Measurements from ENCODE around the gene FCHO2.

Gene FCHO2

DNA sequence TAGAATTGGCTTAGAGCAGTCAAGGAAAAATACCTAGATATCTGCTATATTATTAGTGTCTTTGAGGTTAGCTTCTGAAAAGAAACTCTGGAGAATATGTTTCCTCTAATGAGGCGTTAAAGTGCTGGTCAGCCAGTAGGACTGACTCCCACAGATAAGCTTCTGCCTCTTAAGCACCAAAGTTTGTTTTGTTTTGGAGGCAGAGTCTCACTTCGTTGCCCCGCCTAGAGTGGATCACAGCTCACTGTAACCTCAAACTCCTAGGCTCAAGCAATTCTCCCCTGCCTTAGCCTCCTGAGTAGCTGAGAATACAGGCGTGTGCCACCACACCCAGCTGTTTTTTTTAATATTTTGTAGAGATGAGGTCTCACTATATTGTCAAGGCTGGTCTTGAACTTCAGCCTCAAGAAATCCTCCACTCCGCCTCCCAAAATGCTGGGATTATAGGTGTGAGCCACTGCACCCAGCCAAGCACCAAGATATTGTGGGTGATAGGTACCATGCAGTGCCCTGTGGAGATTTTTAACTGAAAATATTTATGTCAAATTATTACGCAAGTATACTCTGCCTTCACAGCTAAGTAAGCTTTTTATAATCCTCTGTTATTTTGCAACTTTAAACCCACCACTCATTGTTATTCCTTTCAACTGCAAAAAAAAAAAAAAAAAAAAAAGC lies 139.9 kb downstream of the FCHO2 start:
- DNase-seq (ENCODE audit: low read depth, low spot score), result no peak
- TF ChIP-seq ZNF274 (IDR thresholded peaks at IDR 0.05; ENCODE audit: low read depth, low read length) (no peak), SUZ12 (IDR thresholded peaks at IDR 0.05; ENCODE audit: extremely low read depth, insufficient read depth, insufficient read length) (no peak), YY1 (IDR thresholded peaks at IDR 0.05; ENCODE audit: insufficient read depth, insufficient read length) (no peak)
- H3K27me3 ChIP-seq (ENCODE audit: insufficient read depth, insufficient read length), result no peaks in the 10 kb centered on the region
- no peak overlapping the region for H3K9ac ChIP-seq (ENCODE audit: insufficient read length, low read depth)
- H3K4me3 ChIP-seq (ENCODE audit: insufficient read length, low read depth), result no peak overlapping the region
- no peaks in the 10 kb centered on the region for H3K4me1 ChIP-seq (ENCODE audit: insufficient read depth, insufficient read length)
- 0 out of 2 replicates have a peak, but pooled peaks cover 6% of the 10 kb centered on the region for H3K9me3 ChIP-seq (ENCODE audit: insufficient read depth, low read length)
- no peaks in the 10 kb centered on the region for H3K36me3 ChIP-seq (ENCODE audit: insufficient read depth, insufficient read length, low read length)

DNA sequence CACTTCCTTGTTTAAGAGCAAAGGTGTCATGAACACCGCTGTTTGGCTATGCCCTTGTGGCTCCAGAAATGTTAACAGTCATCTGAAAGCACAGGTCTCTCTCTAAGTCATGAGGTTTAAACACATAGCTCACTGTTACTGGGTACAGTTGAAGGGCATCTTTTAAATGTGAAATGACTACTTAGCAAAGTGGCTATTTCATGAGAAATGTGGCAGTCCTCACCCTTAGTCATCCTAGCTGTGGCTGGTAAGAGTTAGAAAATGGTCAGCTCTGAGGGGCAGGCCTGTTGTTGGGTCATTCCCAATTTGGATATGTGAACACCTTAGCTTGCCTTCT lies 140.4 kb downstream of the FCHO2 start:
- DNase-seq (ENCODE audit: low read depth, low spot score), result no peak
- H3K9ac ChIP-seq (ENCODE audit: insufficient read length, low read depth), result no peak overlapping the region
- TF ChIP-seq YY1 (IDR thresholded peaks at IDR 0.05; ENCODE audit: insufficient read depth, insufficient read length), result no peak
- no peak for TF ChIP-seq ZNF274 (IDR thresholded peaks at IDR 0.05; ENCODE audit: low read depth, low read length)
- no peak for TF ChIP-seq SUZ12 (IDR thresholded peaks at IDR 0.05; ENCODE audit: extremely low read depth, insufficient read depth, insufficient read length)
- H3K9me3 ChIP-seq (ENCODE audit: insufficient read depth, low read length), result 0 out of 2 replicates have a peak, but pooled peaks cover 6% of the 10 kb centered on the region
- no peaks in the 10 kb centered on the region for H3K4me1 ChIP-seq (ENCODE audit: insufficient read depth, insufficient read length)
- no peak overlapping the region for H3K4me3 ChIP-seq (ENCODE audit: insufficient read length, low read depth)
- H3K36me3 ChIP-seq (ENCODE audit: insufficient read depth, insufficient read length, low read length), result no peaks in the 10 kb centered on the region
- no peaks in the 10 kb centered on the region for H3K27me3 ChIP-seq (ENCODE audit: insufficient read depth, insufficient read length)

DNA sequence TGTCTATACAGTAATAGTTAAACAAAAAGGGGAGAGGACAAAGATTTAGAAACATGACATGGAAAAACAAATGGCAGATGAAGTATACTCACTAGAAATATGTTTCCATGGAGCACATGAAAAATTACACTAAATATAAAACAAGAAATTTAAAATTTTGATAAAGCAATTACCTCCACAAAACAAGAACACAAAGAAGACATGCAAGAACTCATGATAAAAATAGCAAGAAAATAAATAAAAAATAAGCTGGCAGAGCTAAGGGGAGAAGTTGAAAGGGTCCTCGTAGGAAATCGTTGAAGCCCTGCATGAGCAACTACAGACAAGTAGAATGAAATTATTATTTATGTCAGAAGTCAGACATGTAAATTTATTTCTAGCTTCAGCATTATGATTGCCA lies 141.9 kb downstream of the FCHO2 start:
- no peak overlapping the region for H3K4me3 ChIP-seq (ENCODE audit: insufficient read length, low read depth)
- no peaks in the 10 kb centered on the region for H3K4me1 ChIP-seq (ENCODE audit: insufficient read depth, insufficient read length)
- H3K9me3 ChIP-seq (ENCODE audit: insufficient read depth, low read length), result 0 out of 2 replicates have a peak, but pooled peaks cover 6% of the 10 kb centered on the region
- DNase-seq (ENCODE audit: low read depth, low spot score), result no peak
- H3K9ac ChIP-seq (ENCODE audit: insufficient read length, low read depth), result no peak overlapping the region
- H3K36me3 ChIP-seq (ENCODE audit: insufficient read depth, insufficient read length, low read length), result no peaks in the 10 kb centered on the region
- TF ChIP-seq YY1 (IDR thresholded peaks at IDR 0.05; ENCODE audit: insufficient read depth, insufficient read length) (no peak), SUZ12 (IDR thresholded peaks at IDR 0.05; ENCODE audit: extremely low read depth, insufficient read depth, insufficient read length) (no peak), ZNF274 (IDR thresholded peaks at IDR 0.05; ENCODE audit: low read depth, low read length) (no peak)
- H3K27me3 ChIP-seq (ENCODE audit: insufficient read depth, insufficient read length), result no peaks in the 10 kb centered on the region

DNA sequence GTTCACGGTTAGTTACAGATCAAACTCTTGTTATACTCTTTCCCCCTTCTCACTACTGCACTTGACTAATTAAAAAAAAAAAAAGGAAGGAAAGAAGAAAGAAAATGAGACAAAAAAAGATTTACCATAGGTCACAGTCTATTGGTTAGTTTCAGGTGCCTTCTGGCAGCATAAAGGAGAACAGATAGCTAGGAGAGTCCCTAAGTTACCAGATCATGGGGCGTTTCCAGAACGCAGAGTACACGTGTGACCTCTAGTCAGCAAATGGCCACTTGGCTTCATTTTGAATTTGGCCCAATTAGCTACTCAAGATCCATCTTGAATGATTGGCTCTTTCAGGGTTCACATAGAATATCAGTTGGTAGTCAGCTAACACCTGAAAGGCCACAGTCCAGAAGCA lies 144.3 kb downstream of the FCHO2 start:
- TF ChIP-seq YY1 (IDR thresholded peaks at IDR 0.05; ENCODE audit: insufficient read depth, insufficient read length) (no peak), ZNF274 (IDR thresholded peaks at IDR 0.05; ENCODE audit: low read depth, low read length) (no peak), SUZ12 (IDR thresholded peaks at IDR 0.05; ENCODE audit: extremely low read depth, insufficient read depth, insufficient read length) (no peak)
- no peaks in the 10 kb centered on the region for H3K4me1 ChIP-seq (ENCODE audit: insufficient read depth, insufficient read length)
- no peaks in the 10 kb centered on the region for H3K36me3 ChIP-seq (ENCODE audit: insufficient read depth, insufficient read length, low read length)
- no peak overlapping the region for H3K9ac ChIP-seq (ENCODE audit: insufficient read length, low read depth)
- H3K9me3 ChIP-seq (ENCODE audit: insufficient read depth, low read length), result 0 out of 2 replicates have a peak, but pooled peaks cover 6% of the 10 kb centered on the region
- DNase-seq (ENCODE audit: low read depth, low spot score), result no peak
- H3K4me3 ChIP-seq (ENCODE audit: insufficient read length, low read depth), result no peak overlapping the region
- H3K27me3 ChIP-seq (ENCODE audit: insufficient read depth, insufficient read length), result no peaks in the 10 kb centered on the region

DNA sequence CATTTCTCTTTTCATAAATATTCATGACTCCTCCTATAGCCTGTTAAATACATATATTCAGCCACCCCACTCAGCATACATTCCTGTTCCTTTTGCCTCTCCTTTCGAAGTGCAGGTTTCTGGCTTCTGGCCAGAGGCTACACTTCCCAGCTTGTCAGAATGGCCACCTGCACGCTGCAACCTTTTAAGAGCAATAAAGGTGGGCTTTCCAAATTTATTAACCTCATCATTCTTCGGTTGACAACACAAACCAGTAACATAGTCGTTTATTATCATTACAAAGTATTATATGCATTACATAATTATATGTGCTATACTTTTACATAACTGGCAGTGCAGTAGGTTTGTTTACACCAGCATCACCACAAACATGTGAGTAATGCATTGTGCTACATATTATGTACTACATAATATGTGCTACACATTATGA lies 148.0 kb downstream of the FCHO2 start:
- no peaks in the 10 kb centered on the region for H3K9me3 ChIP-seq (ENCODE audit: insufficient read depth, low read length)
- H3K36me3 ChIP-seq (ENCODE audit: insufficient read depth, insufficient read length, low read length), result no peaks in the 10 kb centered on the region
- H3K4me3 ChIP-seq (ENCODE audit: insufficient read length, low read depth), result no peak overlapping the region
- no peak for DNase-seq (ENCODE audit: low read depth, low spot score)
- no peaks in the 10 kb centered on the region for H3K4me1 ChIP-seq (ENCODE audit: insufficient read depth, insufficient read length)
- H3K9ac ChIP-seq (ENCODE audit: insufficient read length, low read depth), result no peak overlapping the region
- TF ChIP-seq SUZ12 (IDR thresholded peaks at IDR 0.05; ENCODE audit: extremely low read depth, insufficient read depth, insufficient read length), result no peak
- TF ChIP-seq ZNF274 (IDR thresholded peaks at IDR 0.05; ENCODE audit: low read depth, low read length), result no peak
- no peak for TF ChIP-seq YY1 (IDR thresholded peaks at IDR 0.05; ENCODE audit: insufficient read depth, insufficient read length)
- no peaks in the 10 kb centered on the region for H3K27me3 ChIP-seq (ENCODE audit: insufficient read depth, insufficient read length)

DNA sequence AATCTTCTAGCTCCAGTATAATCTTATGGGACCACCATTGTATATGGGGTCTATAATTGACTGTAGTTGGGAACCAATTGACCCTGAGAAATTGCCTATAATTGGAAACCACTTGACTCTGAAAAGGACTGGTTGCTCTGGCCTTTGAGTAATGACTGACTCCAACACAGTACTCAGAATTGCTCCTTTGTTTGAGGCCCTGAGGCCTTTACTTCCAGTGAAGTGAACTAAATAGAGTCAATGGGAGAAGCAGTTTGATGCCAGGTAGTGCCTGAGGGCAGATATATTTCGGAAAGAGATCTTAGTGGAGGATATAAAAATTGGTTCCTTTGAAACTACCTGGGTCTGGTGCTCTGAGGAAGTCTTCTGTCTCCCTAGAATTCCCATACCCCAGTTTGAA lies 148.5 kb downstream of the FCHO2 start:
- Histone ChIP-seq H3K9ac (ENCODE audit: insufficient read length, low read depth) (no peak overlapping the region), H3K4me1 (ENCODE audit: insufficient read depth, insufficient read length) (no peaks in the 10 kb centered on the region), H3K27me3 (ENCODE audit: insufficient read depth, insufficient read length) (no peaks in the 10 kb centered on the region), H3K36me3 (ENCODE audit: insufficient read depth, insufficient read length, low read length) (no peaks in the 10 kb centered on the region), H3K4me3 (ENCODE audit: insufficient read length, low read depth) (no peak overlapping the region), H3K9me3 (ENCODE audit: insufficient read depth, low read length) (no peaks in the 10 kb centered on the region)
- no peak for TF ChIP-seq ZNF274 (IDR thresholded peaks at IDR 0.05; ENCODE audit: low read depth, low read length)
- no peak for DNase-seq (ENCODE audit: low read depth, low spot score)

DNA sequence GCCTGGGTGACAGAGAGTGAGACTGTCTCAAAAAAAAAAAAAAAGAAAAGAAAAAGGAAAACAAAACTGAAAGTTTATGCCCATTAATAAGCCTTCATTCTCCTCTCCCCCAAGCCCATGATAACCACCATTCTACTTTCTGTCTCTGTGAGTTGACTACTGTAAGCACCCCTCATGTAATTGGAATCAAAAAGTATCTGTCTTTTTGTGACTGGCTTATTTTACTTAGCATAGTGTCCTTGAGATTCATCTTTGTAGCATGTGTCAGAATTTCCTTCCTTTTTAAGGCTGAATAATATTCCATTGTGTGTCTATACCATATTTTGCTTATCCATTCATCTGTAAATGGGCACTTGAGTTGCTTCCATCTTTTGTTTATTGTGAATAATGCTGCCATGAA lies 150.5 kb downstream of the FCHO2 start:
- no peaks in the 10 kb centered on the region for H3K36me3 ChIP-seq (ENCODE audit: insufficient read depth, insufficient read length, low read length)
- TF ChIP-seq YY1 (IDR thresholded peaks at IDR 0.05; ENCODE audit: insufficient read depth, insufficient read length) (no peak), ZNF274 (IDR thresholded peaks at IDR 0.05; ENCODE audit: low read depth, low read length) (no peak), SUZ12 (IDR thresholded peaks at IDR 0.05; ENCODE audit: extremely low read depth, insufficient read depth, insufficient read length) (no peak)
- no peak for DNase-seq (ENCODE audit: low read depth, low spot score)
- H3K9me3 ChIP-seq (ENCODE audit: insufficient read depth, low read length), result no peaks in the 10 kb centered on the region
- no peak overlapping the region for H3K4me3 ChIP-seq (ENCODE audit: insufficient read length, low read depth)
- no peaks in the 10 kb centered on the region for H3K27me3 ChIP-seq (ENCODE audit: insufficient read depth, insufficient read length)
- H3K9ac ChIP-seq (ENCODE audit: insufficient read length, low read depth), result no peak overlapping the region
- H3K4me1 ChIP-seq (ENCODE audit: insufficient read depth, insufficient read length), result no peaks in the 10 kb centered on the region

Measured in NT2/D1 (cell line).